Bronchial epithelial cell (primary cell): ENCODE results near the gene PIAS3. TPM values are rescaled to one million over a fixed set of nuclear protein-coding genes. Genes with fewer than 3 reads are reported as not detected.

Experiments used
- DNase-seq: peaks from one replicate; pipeline ENCODE4 v3.0.0-alpha.2; 2010; ENCODE audit warnings: low read depth
- FAIRE-seq: peaks from 2 replicates; lab custom pipeline; 2011; peaks lifted over from hg19 to GRCh38; lab: Jason Lieb, UNC
- H3K27me3 ChIP-seq: 2 replicates; pipeline ENCODE4 v1.5.1; 2011; ENCODE audit warnings: low read length; ENCODE audit not compliant: control insufficient read depth, insufficient read depth
- H3K36me3 ChIP-seq: 2 replicates; pipeline ENCODE4 v1.5.1; 2011; ENCODE audit warnings: low read length; ENCODE audit not compliant: control insufficient read depth, insufficient read depth
- H3K4me3 ChIP-seq: 2 replicates; pipeline ENCODE4 v1.5.1; 2011; ENCODE audit warnings: mild to moderate bottlenecking, low read depth, low read length, control low read depth
- total RNA-seq: library from RNA; depleted of rRNA; stranded (reverse); fragments of >200 nt; gene quantifications from 2 replicates; pipeline ENCODE4 v1.2.1, GENCODE V29; 2014
- TF ChIP-seq, protein P1 (sequence below): IDR thresholded peaks from 2 replicates; pipeline ENCODE4 v1.5.1; 2011; ENCODE audit warnings: mild to moderate bottlenecking, moderate library complexity, low read length, control low read depth, inconsistent platforms; ENCODE audit not compliant: insufficient read depth, severe bottlenecking

Gene PIAS3
- total RNA-seq, 1 donor from 2014 or later, result 5.0 TPM

DNA sequence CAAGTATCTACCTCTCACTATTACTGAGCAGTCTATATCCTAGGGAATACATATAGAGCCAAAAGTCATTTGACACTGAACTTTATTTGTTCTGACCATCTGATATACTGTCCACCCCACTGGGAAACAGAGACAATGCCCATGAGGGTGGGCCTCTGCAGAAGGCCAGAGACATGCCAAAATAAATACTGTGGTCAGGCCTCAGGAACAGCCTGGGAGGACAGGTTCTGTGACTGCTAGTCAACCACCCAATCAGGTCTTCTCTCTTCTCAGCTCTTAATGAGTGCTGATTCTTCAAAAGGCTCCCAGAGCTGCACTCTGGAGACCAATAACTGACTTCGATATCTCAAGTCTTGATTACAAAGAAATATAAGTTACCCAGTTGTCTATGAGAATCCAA, 32.3 kb upstream of the PIAS3 start:
- DNase-seq, result peak; percentile 73
- no peak for FAIRE-seq
- TF ChIP-seq, protein P1, sequence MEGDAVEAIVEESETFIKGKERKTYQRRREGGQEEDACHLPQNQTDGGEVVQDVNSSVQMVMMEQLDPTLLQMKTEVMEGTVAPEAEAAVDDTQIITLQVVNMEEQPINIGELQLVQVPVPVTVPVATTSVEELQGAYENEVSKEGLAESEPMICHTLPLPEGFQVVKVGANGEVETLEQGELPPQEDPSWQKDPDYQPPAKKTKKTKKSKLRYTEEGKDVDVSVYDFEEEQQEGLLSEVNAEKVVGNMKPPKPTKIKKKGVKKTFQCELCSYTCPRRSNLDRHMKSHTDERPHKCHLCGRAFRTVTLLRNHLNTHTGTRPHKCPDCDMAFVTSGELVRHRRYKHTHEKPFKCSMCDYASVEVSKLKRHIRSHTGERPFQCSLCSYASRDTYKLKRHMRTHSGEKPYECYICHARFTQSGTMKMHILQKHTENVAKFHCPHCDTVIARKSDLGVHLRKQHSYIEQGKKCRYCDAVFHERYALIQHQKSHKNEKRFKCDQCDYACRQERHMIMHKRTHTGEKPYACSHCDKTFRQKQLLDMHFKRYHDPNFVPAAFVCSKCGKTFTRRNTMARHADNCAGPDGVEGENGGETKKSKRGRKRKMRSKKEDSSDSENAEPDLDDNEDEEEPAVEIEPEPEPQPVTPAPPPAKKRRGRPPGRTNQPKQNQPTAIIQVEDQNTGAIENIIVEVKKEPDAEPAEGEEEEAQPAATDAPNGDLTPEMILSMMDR, result no peak
- H3K4me3 ChIP-seq, result no peak overlapping the region
- no peaks in the 10 kb centered on the region for H3K27me3 ChIP-seq
- H3K36me3 ChIP-seq, result no peaks in the 10 kb centered on the region

DNA sequence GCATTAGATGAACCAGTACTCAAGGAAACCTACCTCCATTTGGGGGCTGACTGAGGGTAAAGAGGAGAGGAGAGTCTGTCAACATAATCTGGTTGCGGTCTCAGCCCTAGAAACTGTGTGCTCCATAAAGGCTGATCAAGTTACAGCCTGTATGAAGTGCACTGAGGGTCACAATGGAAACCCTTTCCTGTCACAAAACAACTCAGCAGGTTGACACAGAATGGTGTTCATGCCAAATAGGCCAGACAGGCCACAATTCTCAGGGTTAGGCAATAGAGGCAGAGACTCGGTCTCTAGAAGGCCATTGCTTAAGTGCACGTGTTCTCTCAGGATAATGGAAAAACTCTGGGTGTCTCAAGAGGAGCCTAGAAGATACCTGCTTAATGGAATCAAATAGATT, 30.8 kb upstream of the PIAS3 start:
- no peak for FAIRE-seq
- DNase-seq, result peak; percentile 58
- Histone ChIP-seq H3K27me3 (no peaks in the 10 kb centered on the region), H3K36me3 (no peaks in the 10 kb centered on the region), H3K4me3 (no peak overlapping the region)
- TF ChIP-seq, protein P1, result no peak

DNA sequence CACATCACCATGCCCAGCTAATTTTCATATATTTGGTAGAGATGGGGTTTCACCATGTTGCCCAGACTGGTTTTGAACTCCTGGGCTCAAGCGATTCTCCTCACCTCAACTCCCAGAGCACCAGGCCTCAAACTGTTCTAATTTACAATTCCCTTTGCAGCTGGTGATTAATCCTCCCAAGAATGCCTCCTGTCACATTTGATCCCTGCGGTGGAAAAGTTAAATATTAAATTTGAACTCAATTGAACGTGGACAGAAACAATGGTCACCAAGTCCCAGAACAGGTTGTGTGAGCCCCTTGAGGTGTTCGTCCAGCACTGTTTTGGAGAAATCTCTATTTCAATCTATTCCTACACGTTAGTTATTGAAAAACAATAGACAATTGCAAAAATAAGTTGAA, 28.8 kb upstream of the PIAS3 start:
- no peaks in the 10 kb centered on the region for H3K27me3 ChIP-seq
- TF ChIP-seq, protein P1, result no peak
- FAIRE-seq (no peak), DNase-seq (no peak)
- H3K36me3 ChIP-seq, result no peaks in the 10 kb centered on the region
- H3K4me3 ChIP-seq, result no peak overlapping the region

DNA sequence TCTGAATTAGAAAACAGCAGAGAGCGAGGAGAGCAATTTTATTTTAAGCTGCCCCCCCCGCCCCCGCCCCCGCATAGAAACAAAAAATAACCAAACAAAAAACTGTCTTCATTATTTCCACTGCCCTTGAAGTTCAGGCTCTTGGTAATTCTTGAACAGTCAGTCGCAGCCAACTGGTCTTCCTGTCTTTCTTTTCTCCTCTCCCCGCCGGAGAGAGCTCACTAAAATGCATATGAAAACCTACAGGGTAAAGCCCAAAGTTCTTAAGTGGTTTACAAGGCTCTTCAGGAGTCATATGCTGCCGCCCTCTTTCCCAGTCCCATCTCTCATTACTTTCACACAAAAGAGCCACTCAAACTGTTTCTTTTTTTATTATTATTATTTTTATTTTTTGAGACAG, 27.9 kb upstream of the PIAS3 start:
- no peaks in the 10 kb centered on the region for H3K36me3 ChIP-seq
- TF ChIP-seq, protein P1, result no peak
- no peak overlapping the region for H3K4me3 ChIP-seq
- DNase-seq (no peak), FAIRE-seq (no peak)
- no peaks in the 10 kb centered on the region for H3K27me3 ChIP-seq

DNA sequence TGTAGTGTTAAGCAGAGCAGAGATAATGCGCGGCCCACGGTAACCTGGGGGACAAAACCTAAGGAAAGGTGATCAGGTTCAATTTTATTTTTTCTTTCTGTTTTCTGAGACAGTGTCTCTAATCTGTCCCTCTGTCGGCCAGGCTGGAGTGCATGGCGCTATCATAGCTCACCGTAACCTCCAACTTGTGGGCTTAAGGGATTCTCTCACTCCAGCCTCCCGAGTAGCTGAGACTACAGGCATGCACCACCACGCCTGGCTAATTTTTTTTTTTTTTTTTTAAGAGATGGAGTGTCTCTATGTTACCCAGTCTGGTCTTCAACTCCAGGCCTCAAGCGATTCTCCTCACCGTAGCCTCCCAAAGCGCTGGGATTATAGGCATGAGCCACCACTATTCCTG, 27.5 kb upstream of the PIAS3 start:
- no peaks in the 10 kb centered on the region for H3K27me3 ChIP-seq
- DNase-seq (no peak), FAIRE-seq (no peak)
- no peaks in the 10 kb centered on the region for H3K36me3 ChIP-seq
- peak overlapping the region; percentile 58 for H3K4me3 ChIP-seq
- TF ChIP-seq, protein P1, result no peak

DNA sequence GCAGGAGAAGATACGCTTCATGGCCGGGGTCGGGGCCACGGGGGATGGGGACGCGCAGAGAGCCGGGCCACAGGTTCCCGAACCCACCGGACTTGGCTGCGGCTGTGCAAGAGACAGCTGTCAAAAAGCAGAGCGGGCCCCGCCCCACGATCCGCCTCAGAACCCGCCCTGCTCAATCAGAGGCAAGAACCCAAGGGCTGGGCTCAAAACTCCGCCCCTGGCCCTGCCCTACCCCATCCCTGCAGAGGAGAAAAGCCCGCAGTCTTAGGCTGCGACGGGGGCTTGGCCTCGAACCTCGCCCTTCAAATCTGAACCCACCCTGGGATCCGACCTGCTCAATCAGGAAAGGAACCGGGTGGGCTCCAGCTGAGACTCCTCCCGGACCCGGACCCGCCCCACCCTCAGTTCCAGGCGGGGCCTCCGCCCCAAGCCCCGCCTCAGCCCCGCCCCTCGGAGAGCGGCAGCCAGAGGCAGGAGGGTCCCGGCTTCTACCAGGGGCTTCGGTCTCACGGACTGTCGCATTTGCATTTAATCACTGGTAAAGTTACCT, 26.9 kb upstream of the PIAS3 start, which contains the start of gene ANKRD35:
Gene ANKRD35, minus strand, starts transcription at position 129 of the 550 bp plus-strand sequence. Its CDS starts 108 bp downstream, at position 21.
- DNase-seq (peak; percentile 66), FAIRE-seq (no peak)
- H3K4me3 ChIP-seq, result peak within 1 kb of the TSS; percentile 58
- no peaks in the 10 kb centered on the region for H3K36me3 ChIP-seq
- TF ChIP-seq, protein P1, result no peak
- no peaks in the 10 kb centered on the region for H3K27me3 ChIP-seq
